HepG2 (cell line): ENCODE results near the gene C19orf73. TPM values are rescaled to one million over a fixed set of nuclear protein-coding genes. Genes with fewer than 3 reads are reported as not detected.
A peak's percentile ranks its signal among the peaks of the same experiment; 100 is the strongest.

ENCODE experiments used
- DNMT3B ChIP-seq: conservative IDR thresholded peaks from 2 replicates; pipeline ENCODE4 v1.6.1; 2016; ENCODE audit warnings: missing biosample characterization, control low read depth
- ETS1 ChIP-seq: sonication (generic); formaldehyde crosslinking; IDR thresholded peaks from 2 replicates; pipeline ENCODE4 v1.4.0; 2020; ENCODE audit warnings: missing genetic modification reagents
- KDM5A ChIP-seq: fragments of 200-600 bp; sonication (generic); IDR thresholded peaks from 2 replicates; pipeline ENCODE4 v1.7.0; 2018; ENCODE audit warnings: antibody characterized with exemption, mild to moderate bottlenecking, low read length, borderline replicate concordance
- NR2C2 ChIP-seq: sonication (generic); formaldehyde crosslinking; IDR thresholded peaks from 2 replicates; pipeline ENCODE4 v1.4.0; 2020; ENCODE audit warnings: missing genetic modification reagents, mild to moderate bottlenecking, moderate library complexity, borderline replicate concordance
- SAP130 ChIP-seq: IDR thresholded peaks from 2 replicates; pipeline ENCODE4 v1.6.1; 2016; ENCODE audit warnings: low read depth
- ZNF441 ChIP-seq: sonication (generic); formaldehyde crosslinking; IDR thresholded peaks from 2 replicates; pipeline ENCODE4 v1.7.0; 2021; ENCODE audit warnings: missing genetic modification reagents, borderline replicate concordance
- ZNF549 ChIP-seq: sonication (generic); formaldehyde crosslinking; IDR thresholded peaks from 2 replicates; pipeline ENCODE4 v1.5.0; 2020; ENCODE audit warnings: missing genetic modification reagents
- polyA plus RNA-seq, 8 experiments: library from polyadenylated mRNA; depleted of rRNA in 3 of 8; stranded (reverse) in 7 of 8; unstranded in 1 of 8; fragments of >200 nt; fragmentation: Illumina TruSeq in 4 of 8; extraction: Trizol in 4 of 8; gene quantifications; 2 replicates each; pipeline versions ENCODE4 v1.2.1 to v1.2.3, GENCODE V29; 2011 to 2016; ENCODE audit warnings: low read depth in 4 of 8, missing spikeins in 1 of 8, mixed read lengths in 1 of 8; ENCODE audit not compliant: insufficient read depth in 1 of 8
- total RNA-seq, 5 experiments: library from RNA; depleted of rRNA; stranded (reverse); fragments of >200 nt; fragmentation: Illumina TruSeq; extraction: Trizol; gene quantifications; 2 replicates each; pipeline ENCODE4 v1.2.3, GENCODE V29; 2016; ENCODE audit warnings: low read depth in 1 of 5
- TF ChIP-seq, protein P1 (sequence below): sonication (generic); formaldehyde crosslinking; IDR thresholded peaks from 2 replicates; pipeline ENCODE4 v1.4.0; 2020; ENCODE audit warnings: missing genetic modification reagents, borderline replicate concordance
- TF ChIP-seq, protein P2 (sequence below): sonication (generic); formaldehyde crosslinking; IDR thresholded peaks from 2 replicates; pipeline ENCODE4 v1.5.1; 2020; ENCODE audit warnings: mild to moderate bottlenecking, missing genetic modification reagents, borderline replicate concordance
- TF ChIP-seq, protein P3 (sequence below): sonication (generic); formaldehyde crosslinking; IDR thresholded peaks from 2 replicates; pipeline ENCODE4 v1.4.0; 2020; ENCODE audit warnings: missing genetic modification reagents
- TF ChIP-seq, protein P4 (sequence below): sonication (generic); formaldehyde crosslinking; IDR thresholded peaks from 2 replicates; pipeline ENCODE4 v1.4.0; 2020; ENCODE audit warnings: missing genetic modification reagents

C19orf73 gene
- total and polyA plus RNA-seq, 2 of the 13 experiments (the other 11 are each of a cell fraction or from before 2014, with no cell fraction given): 1.4 to 1.5 TPM

DNA sequence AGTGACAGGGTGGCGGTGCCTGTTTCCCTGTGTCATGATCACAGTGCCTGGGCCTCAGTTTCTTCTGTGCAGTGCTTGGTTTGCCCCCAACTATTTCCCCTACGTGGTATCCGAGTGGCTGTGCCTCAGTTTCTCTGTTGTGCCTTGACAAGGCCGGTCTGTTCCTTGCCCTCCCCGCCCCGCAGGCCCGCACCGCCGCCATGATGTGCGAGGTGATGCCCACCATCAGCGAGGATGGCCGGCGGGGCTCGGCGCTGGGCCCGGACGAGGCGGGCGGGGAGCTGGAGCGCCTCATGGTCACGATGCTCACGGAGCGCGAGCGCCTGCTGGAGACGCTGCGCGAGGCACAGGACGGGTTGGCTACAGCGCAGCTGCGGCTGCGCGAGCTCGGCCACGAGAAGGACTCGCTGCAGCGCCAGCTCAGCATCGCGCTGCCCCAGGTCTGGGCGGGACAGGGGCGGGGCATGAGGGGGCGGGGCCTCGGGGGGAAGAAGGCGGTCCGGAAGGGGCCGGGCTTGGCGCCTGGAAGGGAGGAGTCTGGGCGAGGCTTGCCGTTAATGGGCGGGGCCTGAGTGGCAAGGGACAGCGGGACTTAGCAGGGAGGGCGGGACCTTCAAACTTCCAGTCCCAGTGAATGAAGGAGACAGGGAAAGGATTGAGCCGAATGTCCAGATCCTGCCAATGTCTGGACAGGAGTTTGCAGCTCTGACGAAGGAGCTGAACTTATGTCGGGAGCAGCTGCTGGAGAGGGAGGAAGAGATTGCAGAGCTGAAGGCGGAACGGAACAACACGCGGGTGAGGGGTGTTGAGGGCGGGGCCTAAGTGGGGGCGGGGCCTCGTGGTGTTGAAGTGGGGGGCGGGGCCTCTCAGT is 9.0 kb upstream of the C19orf73 start (continued):
- TF ChIP-seq, protein P1, sequence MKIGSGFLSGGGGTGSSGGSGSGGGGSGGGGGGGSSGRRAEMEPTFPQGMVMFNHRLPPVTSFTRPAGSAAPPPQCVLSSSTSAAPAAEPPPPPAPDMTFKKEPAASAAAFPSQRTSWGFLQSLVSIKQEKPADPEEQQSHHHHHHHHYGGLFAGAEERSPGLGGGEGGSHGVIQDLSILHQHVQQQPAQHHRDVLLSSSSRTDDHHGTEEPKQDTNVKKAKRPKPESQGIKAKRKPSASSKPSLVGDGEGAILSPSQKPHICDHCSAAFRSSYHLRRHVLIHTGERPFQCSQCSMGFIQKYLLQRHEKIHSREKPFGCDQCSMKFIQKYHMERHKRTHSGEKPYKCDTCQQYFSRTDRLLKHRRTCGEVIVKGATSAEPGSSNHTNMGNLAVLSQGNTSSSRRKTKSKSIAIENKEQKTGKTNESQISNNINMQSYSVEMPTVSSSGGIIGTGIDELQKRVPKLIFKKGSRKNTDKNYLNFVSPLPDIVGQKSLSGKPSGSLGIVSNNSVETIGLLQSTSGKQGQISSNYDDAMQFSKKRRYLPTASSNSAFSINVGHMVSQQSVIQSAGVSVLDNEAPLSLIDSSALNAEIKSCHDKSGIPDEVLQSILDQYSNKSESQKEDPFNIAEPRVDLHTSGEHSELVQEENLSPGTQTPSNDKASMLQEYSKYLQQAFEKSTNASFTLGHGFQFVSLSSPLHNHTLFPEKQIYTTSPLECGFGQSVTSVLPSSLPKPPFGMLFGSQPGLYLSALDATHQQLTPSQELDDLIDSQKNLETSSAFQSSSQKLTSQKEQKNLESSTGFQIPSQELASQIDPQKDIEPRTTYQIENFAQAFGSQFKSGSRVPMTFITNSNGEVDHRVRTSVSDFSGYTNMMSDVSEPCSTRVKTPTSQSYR (CRISPR knock-in tag): peak; percentile 72
- TF ChIP-seq ETS1 (CRISPR knock-in tag): peak; percentile 99
- TF ChIP-seq ZNF549 (CRISPR knock-in tag): no peak
- peak; percentile 97 for TF ChIP-seq ZNF441 (CRISPR knock-in tag)
- peak; percentile 94 for TF ChIP-seq DNMT3B (CRISPR knock-in tag)
- TF ChIP-seq, protein P2, sequence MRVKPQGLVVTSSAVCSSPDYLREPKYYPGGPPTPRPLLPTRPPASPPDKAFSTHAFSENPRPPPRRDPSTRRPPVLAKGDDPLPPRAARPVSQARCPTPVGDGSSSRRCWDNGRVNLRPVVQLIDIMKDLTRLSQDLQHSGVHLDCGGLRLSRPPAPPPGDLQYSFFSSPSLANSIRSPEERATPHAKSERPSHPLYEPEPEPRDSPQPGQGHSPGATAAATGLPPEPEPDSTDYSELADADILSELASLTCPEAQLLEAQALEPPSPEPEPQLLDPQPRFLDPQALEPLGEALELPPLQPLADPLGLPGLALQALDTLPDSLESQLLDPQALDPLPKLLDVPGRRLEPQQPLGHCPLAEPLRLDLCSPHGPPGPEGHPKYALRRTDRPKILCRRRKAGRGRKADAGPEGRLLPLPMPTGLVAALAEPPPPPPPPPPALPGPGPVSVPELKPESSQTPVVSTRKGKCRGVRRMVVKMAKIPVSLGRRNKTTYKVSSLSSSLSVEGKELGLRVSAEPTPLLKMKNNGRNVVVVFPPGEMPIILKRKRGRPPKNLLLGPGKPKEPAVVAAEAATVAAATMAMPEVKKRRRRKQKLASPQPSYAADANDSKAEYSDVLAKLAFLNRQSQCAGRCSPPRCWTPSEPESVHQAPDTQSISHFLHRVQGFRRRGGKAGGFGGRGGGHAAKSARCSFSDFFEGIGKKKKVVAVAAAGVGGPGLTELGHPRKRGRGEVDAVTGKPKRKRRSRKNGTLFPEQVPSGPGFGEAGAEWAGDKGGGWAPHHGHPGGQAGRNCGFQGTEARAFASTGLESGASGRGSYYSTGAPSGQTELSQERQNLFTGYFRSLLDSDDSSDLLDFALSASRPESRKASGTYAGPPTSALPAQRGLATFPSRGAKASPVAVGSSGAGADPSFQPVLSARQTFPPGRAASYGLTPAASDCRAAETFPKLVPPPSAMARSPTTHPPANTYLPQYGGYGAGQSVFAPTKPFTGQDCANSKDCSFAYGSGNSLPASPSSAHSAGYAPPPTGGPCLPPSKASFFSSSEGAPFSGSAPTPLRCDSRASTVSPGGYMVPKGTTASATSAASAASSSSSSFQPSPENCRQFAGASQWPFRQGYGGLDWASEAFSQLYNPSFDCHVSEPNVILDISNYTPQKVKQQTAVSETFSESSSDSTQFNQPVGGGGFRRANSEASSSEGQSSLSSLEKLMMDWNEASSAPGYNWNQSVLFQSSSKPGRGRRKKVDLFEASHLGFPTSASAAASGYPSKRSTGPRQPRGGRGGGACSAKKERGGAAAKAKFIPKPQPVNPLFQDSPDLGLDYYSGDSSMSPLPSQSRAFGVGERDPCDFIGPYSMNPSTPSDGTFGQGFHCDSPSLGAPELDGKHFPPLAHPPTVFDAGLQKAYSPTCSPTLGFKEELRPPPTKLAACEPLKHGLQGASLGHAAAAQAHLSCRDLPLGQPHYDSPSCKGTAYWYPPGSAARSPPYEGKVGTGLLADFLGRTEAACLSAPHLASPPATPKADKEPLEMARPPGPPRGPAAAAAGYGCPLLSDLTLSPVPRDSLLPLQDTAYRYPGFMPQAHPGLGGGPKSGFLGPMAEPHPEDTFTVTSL: peak; percentile 75; the same call in 1 of the 2 replicates
- TF ChIP-seq, protein P3, sequence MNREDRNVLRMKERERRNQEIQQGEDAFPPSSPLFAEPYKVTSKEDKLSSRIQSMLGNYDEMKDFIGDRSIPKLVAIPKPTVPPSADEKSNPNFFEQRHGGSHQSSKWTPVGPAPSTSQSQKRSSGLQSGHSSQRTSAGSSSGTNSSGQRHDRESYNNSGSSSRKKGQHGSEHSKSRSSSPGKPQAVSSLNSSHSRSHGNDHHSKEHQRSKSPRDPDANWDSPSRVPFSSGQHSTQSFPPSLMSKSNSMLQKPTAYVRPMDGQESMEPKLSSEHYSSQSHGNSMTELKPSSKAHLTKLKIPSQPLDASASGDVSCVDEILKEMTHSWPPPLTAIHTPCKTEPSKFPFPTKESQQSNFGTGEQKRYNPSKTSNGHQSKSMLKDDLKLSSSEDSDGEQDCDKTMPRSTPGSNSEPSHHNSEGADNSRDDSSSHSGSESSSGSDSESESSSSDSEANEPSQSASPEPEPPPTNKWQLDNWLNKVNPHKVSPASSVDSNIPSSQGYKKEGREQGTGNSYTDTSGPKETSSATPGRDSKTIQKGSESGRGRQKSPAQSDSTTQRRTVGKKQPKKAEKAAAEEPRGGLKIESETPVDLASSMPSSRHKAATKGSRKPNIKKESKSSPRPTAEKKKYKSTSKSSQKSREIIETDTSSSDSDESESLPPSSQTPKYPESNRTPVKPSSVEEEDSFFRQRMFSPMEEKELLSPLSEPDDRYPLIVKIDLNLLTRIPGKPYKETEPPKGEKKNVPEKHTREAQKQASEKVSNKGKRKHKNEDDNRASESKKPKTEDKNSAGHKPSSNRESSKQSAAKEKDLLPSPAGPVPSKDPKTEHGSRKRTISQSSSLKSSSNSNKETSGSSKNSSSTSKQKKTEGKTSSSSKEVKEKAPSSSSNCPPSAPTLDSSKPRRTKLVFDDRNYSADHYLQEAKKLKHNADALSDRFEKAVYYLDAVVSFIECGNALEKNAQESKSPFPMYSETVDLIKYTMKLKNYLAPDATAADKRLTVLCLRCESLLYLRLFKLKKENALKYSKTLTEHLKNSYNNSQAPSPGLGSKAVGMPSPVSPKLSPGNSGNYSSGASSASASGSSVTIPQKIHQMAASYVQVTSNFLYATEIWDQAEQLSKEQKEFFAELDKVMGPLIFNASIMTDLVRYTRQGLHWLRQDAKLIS (CRISPR knock-in tag): 0 out of 2 replicates have a peak, but pooled peaks have one; percentile 83
- TF ChIP-seq, protein P4, sequence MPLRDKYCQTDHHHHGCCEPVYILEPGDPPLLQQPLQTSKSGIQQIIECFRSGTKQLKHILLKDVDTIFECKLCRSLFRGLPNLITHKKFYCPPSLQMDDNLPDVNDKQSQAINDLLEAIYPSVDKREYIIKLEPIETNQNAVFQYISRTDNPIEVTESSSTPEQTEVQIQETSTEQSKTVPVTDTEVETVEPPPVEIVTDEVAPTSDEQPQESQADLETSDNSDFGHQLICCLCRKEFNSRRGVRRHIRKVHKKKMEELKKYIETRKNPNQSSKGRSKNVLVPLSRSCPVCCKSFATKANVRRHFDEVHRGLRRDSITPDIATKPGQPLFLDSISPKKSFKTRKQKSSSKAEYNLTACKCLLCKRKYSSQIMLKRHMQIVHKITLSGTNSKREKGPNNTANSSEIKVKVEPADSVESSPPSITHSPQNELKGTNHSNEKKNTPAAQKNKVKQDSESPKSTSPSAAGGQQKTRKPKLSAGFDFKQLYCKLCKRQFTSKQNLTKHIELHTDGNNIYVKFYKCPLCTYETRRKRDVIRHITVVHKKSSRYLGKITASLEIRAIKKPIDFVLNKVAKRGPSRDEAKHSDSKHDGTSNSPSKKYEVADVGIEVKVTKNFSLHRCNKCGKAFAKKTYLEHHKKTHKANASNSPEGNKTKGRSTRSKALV (CRISPR knock-in tag): peak; percentile 98
- TF ChIP-seq KDM5A: no peak
- peak; percentile 95 for TF ChIP-seq SAP130
- TF ChIP-seq NR2C2 (CRISPR knock-in tag): peak; percentile 55
